Endothelial cell of umbilical vein (primary cell): ENCODE measurements around the gene ARTN. TPM values are rescaled to one million over a fixed set of nuclear protein-coding genes. Genes with fewer than 3 reads are reported as not detected.

Source experiments
- BruUV-seq: library from RNA; stranded (reverse); fragments of 400-500 nt; replicated peaks from 2 replicates; lab custom pipeline; 2021; lab: Mats Ljungman, UMichigan
- CTCF ChIA-PET: fragments of 300-600, 350-600 bp; sonication (Branson Sonifier 250); formaldehyde crosslinking; loops from one replicate; lab custom pipeline; 2021; ENCODE audit warnings: antibody characterized with exemption, inconsistent platforms; lab: Charles Lee
- POLR2A ChIA-PET: fragments of 300-600, 350-600 bp; sonication (Branson Sonifier 250); formaldehyde crosslinking; loops from one replicate; lab custom pipeline; 2021; ENCODE audit warnings: antibody characterized with exemption, inconsistent platforms; lab: Charles Lee
- DNase-seq: peaks from one replicate; pipeline ENCODE4 v3.0.0-alpha.2; 2011; ENCODE audit warnings: low read depth, low spot score
- FAIRE-seq: peaks from 2 replicates; lab custom pipeline; 2011; peaks lifted over from hg19 to GRCh38; lab: Jason Lieb, UNC
- H2AFZ ChIP-seq: 2 replicates; pipeline ENCODE4 v1.6.0; 2012; ENCODE audit warnings: low read depth, low read length, control low read depth, inconsistent platforms
- H3K27ac ChIP-seq: 2 replicates; pipeline ENCODE4 v1.5.1; 2011; ENCODE audit warnings: low read depth, mild to moderate bottlenecking, control low read depth, low read length, moderate library complexity; ENCODE audit not compliant: insufficient read depth
- H3K27me3 ChIP-seq, 2 experiments: 2 replicates each; pipeline versions ENCODE4 v1.6.0 to v1.6.1; 2011; ENCODE audit warnings: low read length in 2 of 2, mixed read lengths in 1 of 2; ENCODE audit not compliant: control insufficient read depth in 2 of 2, insufficient read depth in 2 of 2
- H3K36me3 ChIP-seq, 2 experiments: 2 replicates in 1 of 2; 3 replicates in 1 of 2; pipeline ENCODE4 v1.5.1; 2011; ENCODE audit warnings: low read length in 2 of 2, mild to moderate bottlenecking in 1 of 2, moderate library complexity in 1 of 2; ENCODE audit not compliant: control insufficient read depth in 2 of 2, insufficient read depth in 2 of 2; ENCODE audit errors: extremely low read depth in 1 of 2
- H3K4me1 ChIP-seq: 3 replicates; pipeline ENCODE4 v1.5.1; 2011; ENCODE audit warnings: mild to moderate bottlenecking, low read length; ENCODE audit not compliant: control insufficient read depth, insufficient read depth; ENCODE audit errors: extremely low read depth
- H3K4me2 ChIP-seq: 2 replicates; pipeline ENCODE4 v1.6.1; 2011; ENCODE audit warnings: low read length, control low read depth, mixed read lengths; ENCODE audit not compliant: insufficient read depth
- H3K4me3 ChIP-seq, 3 experiments: fragments of 200-600 bp in 1 of 3; sonication (generic), shearing (Covaris generic) in 1 of 3; replicated peaks in 1 of 3; 2 replicates each; pipeline ENCODE4 v1.5.1; 2011 to 2016; ENCODE audit warnings: control low read depth in 3 of 3, low read length in 3 of 3, mild to moderate bottlenecking in 2 of 3, inconsistent platforms in 1 of 3, low read depth in 1 of 3, moderate library complexity in 1 of 3; ENCODE audit not compliant: insufficient read depth in 1 of 3
- H3K79me2 ChIP-seq: 2 replicates; pipeline ENCODE4 v1.6.0; 2012; ENCODE audit warnings: low read length, inconsistent platforms; ENCODE audit not compliant: control insufficient read depth, insufficient read depth
- H3K9ac ChIP-seq: replicated peaks from 2 replicates; pipeline ENCODE3; 2011; ENCODE audit warnings: low read length, control low read depth; ENCODE audit not compliant: insufficient read depth; ENCODE audit errors: extremely low read depth
- H3K9me1 ChIP-seq: replicated peaks from 3 replicates; pipeline ENCODE4 v1.6.0; 2011; ENCODE audit warnings: mild to moderate bottlenecking, low read length; ENCODE audit not compliant: control insufficient read depth, insufficient read depth; ENCODE audit errors: extremely low read depth
- H3K9me3 ChIP-seq: replicated peaks from 2 replicates; pipeline ENCODE4 v1.5.1; 2012; ENCODE audit warnings: low read length, inconsistent platforms; ENCODE audit not compliant: control insufficient read depth, insufficient read depth
- H4K20me1 ChIP-seq: replicated peaks from 2 replicates; pipeline ENCODE3; 2011; ENCODE audit warnings: mild to moderate bottlenecking, low read length; ENCODE audit not compliant: control insufficient read depth, insufficient read depth; ENCODE audit errors: extremely low read depth
- EZH2 ChIP-seq: IDR thresholded peaks from 2 replicates; pipeline ENCODE4 v1.6.1; 2012; ENCODE audit warnings: borderline replicate concordance, low read depth, mild to moderate bottlenecking, moderate library complexity, low read length, inconsistent platforms; ENCODE audit not compliant: severe bottlenecking
- FOS ChIP-seq: IDR thresholded peaks from 2 replicates; pipeline ENCODE4 v1.6.1; 2011; ENCODE audit warnings: mild to moderate bottlenecking, low read length, moderate library complexity, borderline replicate concordance; ENCODE audit not compliant: insufficient read depth
- GATA2 ChIP-seq: IDR thresholded peaks from 2 replicates; pipeline ENCODE4 v1.7.0; 2011; ENCODE audit warnings: low read depth, mild to moderate bottlenecking, moderate library complexity, mixed read lengths, low read length; ENCODE audit not compliant: insufficient read length, insufficient read depth
- JUN ChIP-seq: IDR thresholded peaks from 2 replicates; pipeline ENCODE4 v1.6.1; 2011; ENCODE audit warnings: borderline replicate concordance, low read depth; ENCODE audit not compliant: insufficient read length, insufficient read depth
- MYC ChIP-seq: IDR thresholded peaks from one replicate; pipeline ENCODE4 v1.6.1; 2011; ENCODE audit warnings: mild to moderate bottlenecking, low read depth, low read length
- POLR2A ChIP-seq: IDR thresholded peaks from 2 replicates; pipeline ENCODE4 v1.6.1; 2012; ENCODE audit warnings: low read depth, mild to moderate bottlenecking, control low read depth, low read length
- POLR2AphosphoS5 ChIP-seq: IDR thresholded peaks from 2 replicates; pipeline ENCODE4 v1.6.1; 2012; ENCODE audit warnings: low read depth, mild to moderate bottlenecking, control low read depth, low read length, moderate library complexity; ENCODE audit not compliant: insufficient read depth
- dilution Hi-C: fragments of 300-500 bp; cut with MboI; formaldehyde crosslinking; loops from one replicate; pipeline ENCODE4 v1.15.0; 2019; ENCODE audit warnings: low sequenced_read_pairs; ENCODE audit not compliant: extremely low pct_ligation_motif_present
- intact Hi-C: fragments of 100-400 bp; cut with micrococcal nuclease; formaldehyde crosslinking; loops from one replicate; pipeline ENCODE4 v1.10.0; 2022
- polyA plus RNA-seq, 4 experiments: library from polyadenylated mRNA; depleted of rRNA in 3 of 4; stranded (reverse) in 3 of 4; unstranded in 1 of 4; fragments of >200 nt; gene quantifications; 2 replicates each; pipeline versions ENCODE4 v1.2.1 to v1.2.3, GENCODE V29; 2011 to 2012; ENCODE audit warnings: missing spikeins in 1 of 4
- total RNA-seq: library from RNA; stranded (reverse); gene quantifications from 2 replicates; pipeline ENCODE4 v1.2.3, GENCODE V29; 2021
- TF ChIP-seq, protein P1 (sequence below): IDR thresholded peaks from 2 replicates; pipeline ENCODE4 v1.6.1; 2011; ENCODE audit not compliant: insufficient read depth, insufficient read length
- TF ChIP-seq, protein P2 (sequence below), 2 donors: IDR thresholded peaks; 1 replicate in 1 of 2; 2 replicates in 1 of 2; pipeline ENCODE4 v1.5.1; 2011; ENCODE audit warnings: low read length in 2 of 2, mild to moderate bottlenecking in 2 of 2, moderate library complexity in 2 of 2, control low read depth in 1 of 2, inconsistent platforms in 1 of 2, low read depth in 1 of 2; ENCODE audit not compliant: insufficient read depth in 1 of 2; ENCODE audit errors: extremely low read depth in 1 of 2

The ARTN gene
- total and polyA plus RNA-seq, 2 donors (not counting 3 experiments of a cell fraction or from before 2014, with no cell fraction given): 0.11 to 0.18 TPM

DNA sequence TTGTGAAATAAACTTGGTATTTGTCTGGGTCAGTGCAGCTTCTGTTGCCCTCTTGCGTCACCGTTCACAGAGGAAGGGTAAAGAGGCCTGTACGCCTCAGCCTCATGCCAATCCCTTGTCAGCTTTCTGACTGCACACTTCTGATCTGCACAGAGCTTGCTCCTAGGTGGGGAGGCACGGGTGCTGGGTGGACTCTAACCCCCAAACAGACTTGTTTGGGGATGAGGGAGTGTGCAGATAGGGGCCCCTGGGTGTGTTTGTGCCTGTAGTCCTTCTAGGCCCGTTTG lies 44.6 kb downstream of the ARTN start:
- Histone ChIP-seq H4K20me1 (no peaks in the 10 kb centered on the region), H3K36me3 (peaks cover 0 to 10% of the 10 kb centered on the region in 2 experiments), H3K27me3 (no peaks in the 10 kb centered on the region), H3K4me2 (peak overlapping the region; percentile 54), H3K27ac (no peak overlapping the region), H3K4me1 (peaks cover 31% of the 10 kb centered on the region), H3K9me1 (no peaks in the 10 kb centered on the region), H3K4me3 (peak overlapping the region in 1 of 3 experiments; percentile 54), H3K9me3 (no peaks in the 10 kb centered on the region), H3K9ac (no peak overlapping the region), H2AFZ (no peak overlapping the region), H3K79me2 (peaks cover 47% of the 10 kb centered on the region)
- ChIA-PET CTCF (interaction anchor here (1.0 to 1.6 kb wide), 2 partner anchors 11 to 215 kb away, joined by 3 to 10 read pairs; no protein-coding TSS in a partner anchor), POLR2A (no interaction called here)
- FAIRE-seq (no peak), DNase-seq (no peak)
- TF ChIP-seq, protein P1, sequence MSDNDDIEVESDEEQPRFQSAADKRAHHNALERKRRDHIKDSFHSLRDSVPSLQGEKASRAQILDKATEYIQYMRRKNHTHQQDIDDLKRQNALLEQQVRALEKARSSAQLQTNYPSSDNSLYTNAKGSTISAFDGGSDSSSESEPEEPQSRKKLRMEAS: no peak
- TF ChIP-seq, protein P2, sequence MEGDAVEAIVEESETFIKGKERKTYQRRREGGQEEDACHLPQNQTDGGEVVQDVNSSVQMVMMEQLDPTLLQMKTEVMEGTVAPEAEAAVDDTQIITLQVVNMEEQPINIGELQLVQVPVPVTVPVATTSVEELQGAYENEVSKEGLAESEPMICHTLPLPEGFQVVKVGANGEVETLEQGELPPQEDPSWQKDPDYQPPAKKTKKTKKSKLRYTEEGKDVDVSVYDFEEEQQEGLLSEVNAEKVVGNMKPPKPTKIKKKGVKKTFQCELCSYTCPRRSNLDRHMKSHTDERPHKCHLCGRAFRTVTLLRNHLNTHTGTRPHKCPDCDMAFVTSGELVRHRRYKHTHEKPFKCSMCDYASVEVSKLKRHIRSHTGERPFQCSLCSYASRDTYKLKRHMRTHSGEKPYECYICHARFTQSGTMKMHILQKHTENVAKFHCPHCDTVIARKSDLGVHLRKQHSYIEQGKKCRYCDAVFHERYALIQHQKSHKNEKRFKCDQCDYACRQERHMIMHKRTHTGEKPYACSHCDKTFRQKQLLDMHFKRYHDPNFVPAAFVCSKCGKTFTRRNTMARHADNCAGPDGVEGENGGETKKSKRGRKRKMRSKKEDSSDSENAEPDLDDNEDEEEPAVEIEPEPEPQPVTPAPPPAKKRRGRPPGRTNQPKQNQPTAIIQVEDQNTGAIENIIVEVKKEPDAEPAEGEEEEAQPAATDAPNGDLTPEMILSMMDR (IDR thresholded peaks at IDR 0.05; ENCODE audit: extremely low read depth in 1 of 2, insufficient read depth in 1 of 2, low read depth in 1 of 2, low read length in 2 of 2): no peak
- no peak for TF ChIP-seq POLR2A
- TF ChIP-seq MYC: no peak
- TF ChIP-seq POLR2AphosphoS5: no peak
- TF ChIP-seq FOS: no peak
- no peak for TF ChIP-seq GATA2
- TF ChIP-seq EZH2: no peak
- TF ChIP-seq JUN: no peak
- intact Hi-C loops: no loop called here
- no TSS peak for BruUV-seq
- dilution Hi-C loops: no loop called here
